Right lung (tissue), 5 donors: ENCODE data around the gene KCNH5. TPM values are rescaled to one million over a fixed set of nuclear protein-coding genes. Genes with fewer than 3 reads are reported as not detected.
"Not testable (repeated sequence)": the region's sequence is repeated elsewhere in the genome, so short reads cannot be mapped to it uniquely, and the experiment has no call there.

Experiments used
- DNase-seq, 2 donors: peaks; one replicate each; pipeline ENCODE4 v3.0.0-alpha.2; 2013
- polyA plus RNA-seq, 5 donors: library from polyadenylated mRNA; unstranded; fragments of 120-200 nt; gene quantifications; one replicate each; pipeline versions ENCODE4 v1.2.1 to v1.2.3, GENCODE V29; 2013; ENCODE audit warnings: inconsistent platforms in 1 of 5, low replicate concordance in 1 of 5; ENCODE audit not compliant: insufficient read length in 5 of 5, insufficient read depth in 1 of 5

KCNH5 gene
- polyA plus RNA-seq, 5 donors, result 0.04 to 0.06 TPM; not detected in 3

- no peak for DNase-seq
Measured at GRCh38 chr14:62889364-62889763, 155.9 kb downstream of the KCNH5 start.

DNA sequence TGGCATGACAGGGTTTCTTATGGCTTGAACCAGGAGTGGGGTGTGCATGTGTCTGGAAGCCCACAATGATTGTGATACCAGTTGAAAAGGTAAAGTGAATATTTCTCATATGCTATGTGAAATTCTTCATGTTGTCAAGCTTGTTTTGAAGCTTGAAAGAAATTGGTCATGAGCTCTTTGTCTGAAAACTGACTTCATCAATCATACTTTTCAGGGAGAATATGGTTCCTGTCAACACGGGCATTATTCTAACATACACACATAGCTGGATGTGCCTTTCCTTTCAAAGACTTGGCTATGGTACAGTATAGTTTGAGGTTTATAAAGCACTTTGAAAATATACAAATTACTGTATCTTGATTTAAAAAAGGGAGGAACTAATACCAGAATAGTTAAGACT, 158.8 kb downstream of the KCNH5 start:
- no peak for DNase-seq

- DNase-seq, result no peak
Measured at GRCh38 chr14:62885451-62885850, 159.8 kb downstream of the KCNH5 start.

DNA sequence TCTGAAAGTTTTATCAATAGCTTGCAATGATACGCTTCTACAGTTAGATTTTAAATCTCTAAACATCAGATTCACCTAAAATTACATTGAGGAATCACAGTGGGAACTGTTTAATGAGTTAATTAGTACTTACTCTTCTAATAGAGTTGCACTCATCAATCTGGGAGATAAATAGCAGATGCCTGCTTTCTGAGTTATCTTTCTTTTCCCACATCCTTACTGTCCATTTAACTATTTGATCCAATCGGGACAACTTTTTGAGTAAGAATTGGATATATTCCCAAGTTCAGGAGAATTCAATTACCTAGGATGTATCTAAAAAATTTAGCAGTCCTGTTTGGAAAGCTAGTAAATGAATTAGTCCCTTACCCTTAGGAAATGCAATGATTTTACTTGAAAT, 162.3 kb downstream of the KCNH5 start:
- no peak for DNase-seq

DNA sequence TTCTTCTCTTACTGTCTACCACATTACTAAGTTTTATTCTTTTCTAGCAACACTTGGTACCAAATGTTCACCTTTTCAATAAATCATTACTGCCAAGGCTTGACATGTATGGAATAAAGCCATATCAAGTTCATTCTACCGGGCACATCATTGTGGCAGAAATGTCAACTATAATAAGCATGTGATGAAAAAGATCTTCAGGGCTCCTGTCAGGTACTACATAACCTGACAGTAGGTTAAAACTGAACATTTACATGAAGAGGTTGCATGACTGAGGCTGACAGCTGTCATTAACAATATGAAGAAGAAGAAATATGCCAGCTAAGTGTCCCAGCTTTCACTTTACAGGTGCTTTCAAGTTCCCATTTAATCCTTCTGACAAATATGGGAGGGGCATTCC, 178.9 kb downstream of the KCNH5 start:
- no peak for DNase-seq

- no peak for DNase-seq
Measured at GRCh38 chr14:62864588-62864987, 180.7 kb downstream of the KCNH5 start.

DNA sequence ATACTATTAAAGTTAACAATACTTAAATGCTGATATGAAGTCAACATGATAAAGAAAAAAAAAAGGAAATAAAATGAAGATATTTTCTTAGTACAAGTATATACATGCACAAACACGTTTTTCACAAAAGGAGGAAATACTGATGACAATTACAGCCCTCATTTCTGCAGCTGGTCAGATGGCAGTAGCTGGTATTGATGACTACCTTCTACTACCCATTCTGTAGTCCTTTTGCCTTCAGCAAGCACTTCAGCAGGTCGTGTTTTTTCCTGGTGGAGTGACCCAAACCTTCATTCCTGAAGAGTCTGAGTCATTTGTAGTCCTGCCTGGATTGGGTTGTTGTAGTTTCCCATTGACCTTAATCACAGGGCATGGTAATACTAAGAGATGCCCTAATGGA, 187.2 kb downstream of the KCNH5 start:
- not testable (repeated sequence) for DNase-seq

DNA sequence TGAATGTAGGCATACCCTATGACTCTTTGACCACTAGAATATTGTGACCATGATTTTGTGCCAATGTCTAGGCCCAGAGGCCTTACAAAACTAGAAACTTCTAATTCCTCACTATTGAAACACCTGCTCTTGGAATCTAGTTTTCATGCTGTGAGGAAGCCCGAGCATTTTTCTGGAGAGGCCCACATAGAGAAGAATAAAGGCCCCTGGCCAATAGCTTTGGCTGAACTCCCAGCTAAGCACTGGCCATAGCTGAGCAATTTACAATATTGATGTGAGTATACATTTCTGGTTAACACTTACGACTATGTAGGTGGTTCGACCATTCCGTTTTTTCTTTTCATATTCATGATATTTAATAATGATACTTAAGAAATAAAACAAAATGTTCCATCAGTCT, 190.3 kb downstream of the KCNH5 start:
- no peak for DNase-seq

DNA sequence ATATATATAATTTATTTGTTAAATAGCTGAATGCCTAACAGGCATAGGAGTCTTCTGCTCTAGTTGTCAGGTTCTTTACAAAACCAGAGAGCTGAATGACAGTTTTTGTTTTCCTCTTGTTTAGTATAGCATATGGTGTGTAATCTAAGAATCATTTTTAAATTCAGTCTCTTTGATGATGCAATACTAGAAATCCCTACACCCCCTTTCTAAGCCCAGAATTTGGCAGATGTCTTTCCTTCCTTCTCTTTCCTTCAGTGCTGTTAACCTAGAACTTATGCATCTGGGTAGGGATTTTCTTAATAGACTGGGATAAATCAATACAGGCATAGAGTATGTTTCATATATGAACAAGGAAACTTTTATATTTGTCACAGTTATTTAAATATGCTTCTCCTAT, 198.1 kb downstream of the KCNH5 start:
- no peak for DNase-seq

DNA sequence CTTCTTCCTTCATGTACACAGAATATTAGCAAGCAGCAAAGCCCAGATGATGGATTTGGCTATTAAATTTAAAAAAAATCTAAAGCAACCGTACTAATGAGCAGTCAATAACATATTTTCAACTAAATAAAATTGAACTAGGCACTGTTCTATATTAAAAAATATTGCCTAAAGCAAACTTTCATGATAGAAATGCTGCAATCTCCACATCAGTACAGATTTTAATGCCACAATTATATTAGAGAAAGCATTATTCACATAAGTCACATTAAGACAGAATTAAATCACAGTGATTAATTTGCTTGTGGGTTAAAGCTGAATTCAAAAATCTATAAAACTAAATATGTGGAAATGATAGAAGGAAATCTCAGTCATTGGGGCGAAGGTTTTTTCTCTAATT, 200.7 kb downstream of the KCNH5 start:
- DNase-seq, result no peak

- no peak for DNase-seq
Measured at GRCh38 chr14:62824086-62824485, 221.2 kb downstream of the KCNH5 start.

- no peak for DNase-seq
Measured at GRCh38 chr14:62819931-62820330, 225.3 kb downstream of the KCNH5 start.

DNA sequence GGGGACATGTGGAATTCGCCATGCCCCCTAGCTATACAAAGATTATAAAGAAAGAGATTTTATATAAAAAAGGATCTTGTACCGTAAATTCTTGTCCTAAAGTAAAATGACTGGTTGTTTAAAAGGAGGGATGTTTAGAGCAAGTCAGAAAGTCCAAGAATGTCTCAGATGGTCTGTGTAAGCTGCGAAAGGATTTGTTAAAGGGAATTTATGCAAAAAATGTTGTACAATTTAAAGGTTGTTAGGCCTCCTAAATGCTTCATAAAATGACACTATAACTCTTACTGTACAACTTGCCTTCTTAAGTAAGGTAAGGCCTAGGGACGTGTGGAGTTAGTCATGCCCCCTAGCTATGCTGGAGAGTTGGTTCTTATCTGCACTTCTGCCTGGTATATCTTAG, 237.6 kb downstream of the KCNH5 start:
- no peak for DNase-seq

- DNase-seq, result no peak
Measured at GRCh38 chr14:62800577-62800976, 244.7 kb downstream of the KCNH5 start.

DNA sequence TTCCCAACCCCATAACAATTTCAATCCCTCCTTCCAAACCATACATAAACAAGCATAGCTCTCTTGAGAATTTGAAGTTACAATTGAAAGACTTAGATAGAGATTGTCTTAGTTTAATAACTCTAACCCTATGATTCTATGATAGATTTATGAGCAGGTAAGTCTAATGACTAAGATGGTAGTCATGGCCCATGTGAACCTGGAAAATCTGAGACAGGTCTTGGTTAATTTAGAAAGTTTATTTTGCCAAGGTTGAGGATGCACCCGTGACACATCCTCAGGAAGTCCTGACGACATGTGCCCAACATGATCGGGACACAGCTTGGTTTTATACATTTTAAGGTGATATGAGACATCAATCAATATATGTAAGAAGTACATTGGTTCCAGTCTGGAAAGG, 248.8 kb downstream of the KCNH5 start:
- DNase-seq, result no peak

DNA sequence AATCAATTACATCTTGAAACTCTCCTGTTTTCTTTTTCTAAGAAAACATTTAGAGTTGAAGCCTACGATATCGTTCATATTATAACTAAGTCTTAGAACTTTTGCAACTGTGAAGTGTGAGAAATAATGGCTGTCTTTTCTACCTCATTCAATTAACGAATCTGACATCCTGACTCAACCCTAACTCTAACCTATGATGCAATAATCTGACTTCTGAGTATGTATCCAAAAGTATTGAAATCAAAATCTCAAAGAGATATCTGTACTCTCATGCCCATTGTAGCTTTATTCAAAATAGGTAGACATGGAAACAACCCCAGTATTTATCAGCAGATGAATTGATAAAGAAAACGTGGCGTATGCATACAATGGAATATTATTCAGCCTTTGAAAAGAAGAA, 252.7 kb downstream of the KCNH5 start:
- no peak for DNase-seq

DNA sequence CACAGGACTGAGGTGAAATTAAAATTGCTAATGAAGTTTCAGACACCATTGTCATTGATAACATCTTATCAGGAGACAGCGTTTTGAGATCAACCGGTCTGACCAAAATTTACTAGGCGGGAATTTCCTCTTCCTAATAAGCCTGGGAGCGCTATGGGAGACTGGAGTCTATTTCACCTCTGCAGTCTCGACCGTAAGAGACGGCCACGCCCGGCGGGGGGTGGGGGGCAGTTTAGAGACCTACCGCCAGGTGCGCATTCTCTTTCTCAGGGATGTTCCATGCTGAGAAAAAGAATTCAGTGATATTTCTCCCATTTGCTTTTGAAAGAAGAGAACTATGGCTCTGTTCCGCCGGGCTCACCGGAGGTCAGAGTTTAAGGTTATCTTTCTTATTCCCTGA, 263.9 kb downstream of the KCNH5 start:
- DNase-seq, result not testable (repeated sequence)

GRCh38 chr14:62778852-62779251, 266.4 kb downstream of the KCNH5 start:
- no peak for DNase-seq

GRCh38 chr14:62778310-62778709, 266.9 kb downstream of the KCNH5 start:
- DNase-seq, result no peak

- no peak for DNase-seq
Measured at GRCh38 chr14:62777510-62777909, 267.7 kb downstream of the KCNH5 start.

GRCh38 chr14:62776300-62776699, 269.0 kb downstream of the KCNH5 start:
- DNase-seq, result no peak

GRCh38 chr14:62768753-62769152, 276.5 kb downstream of the KCNH5 start:
- DNase-seq, result no peak

DNA sequence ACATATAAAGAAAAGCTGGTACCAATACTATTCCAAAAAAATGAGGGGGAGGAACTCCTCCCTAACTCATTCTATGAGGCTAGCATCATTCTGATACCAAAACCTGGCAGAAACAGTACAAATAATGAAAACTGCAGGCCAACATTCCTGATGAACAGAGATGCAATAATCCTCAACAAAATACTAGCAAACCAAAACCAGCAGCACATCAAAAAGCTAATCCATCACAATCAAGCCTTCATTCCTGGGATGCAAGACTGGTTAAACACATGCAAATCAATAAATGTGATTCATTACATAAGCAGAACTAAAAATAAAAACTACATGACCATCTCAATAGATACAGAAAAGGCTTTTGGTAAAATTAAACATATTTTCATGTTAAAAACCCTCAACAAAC, 281.3 kb downstream of the KCNH5 start:
- DNase-seq, result no peak

DNA sequence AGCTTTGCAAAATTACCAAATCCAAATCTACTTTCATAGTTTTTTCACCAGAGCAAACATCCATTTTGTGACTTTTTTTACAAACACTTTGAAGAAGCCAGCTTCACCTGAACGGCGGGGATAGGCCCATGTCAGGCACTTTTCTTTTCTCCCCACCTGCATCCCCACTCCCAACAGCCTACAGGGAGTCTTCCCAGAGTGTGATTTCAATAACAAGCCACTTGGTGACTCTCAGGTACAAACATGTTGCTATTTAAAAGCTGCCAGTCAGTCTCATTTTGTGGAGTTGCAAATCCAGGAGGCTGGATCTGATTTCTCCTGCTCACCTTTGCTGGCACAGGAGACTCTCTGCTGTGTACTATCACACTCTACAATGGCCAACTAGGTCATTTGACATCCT, 285.5 kb downstream of the KCNH5 start:
- DNase-seq, result no peak

GRCh38 chr14:62746881-62747280, 298.4 kb downstream of the KCNH5 start:
- not testable (repeated sequence) for DNase-seq
